Measurements from ENCODE around the gene UBE2G2.
"Not testable (repeated sequence)": the region's sequence is repeated elsewhere in the genome, so short reads cannot be mapped to it uniquely, and the experiment has no call there.

Gene UBE2G2

GRCh38 chr21:44836349-44836665, 34.7 kb upstream of the UBE2G2 start:
- H3K9ac ChIP-seq (ENCODE audit: low read depth in 1 of 2, low read length in 2 of 2), result no peak overlapping the region
- H3K27me3 ChIP-seq (ENCODE audit: control insufficient read depth in 1 of 2, insufficient read depth in 2 of 2, low read length in 2 of 2), result peaks cover 3 to 4% of the 10 kb centered on the region in 2 donors

GRCh38 chr21:44835647-44835973, 34.0 kb upstream of the UBE2G2 start:
- Histone ChIP-seq H3K9ac (ENCODE audit: low read depth in 1 of 2, low read length in 2 of 2) (no peak overlapping the region), H3K27me3 (ENCODE audit: control insufficient read depth in 1 of 2, insufficient read depth in 2 of 2, low read length in 2 of 2) (peaks cover 0 to 3% of the 10 kb centered on the region in 2 donors), H3K4me1 (ENCODE audit: control insufficient read depth in 1 of 2, insufficient read depth in 2 of 2, low read length in 2 of 2) (peaks cover 6 to 11% of the 10 kb centered on the region in 2 donors), H3K4me3 (ENCODE audit: low read depth in 1 of 2, low read length in 2 of 2) (no peak overlapping the region), H3K9me3 (ENCODE audit: control insufficient read depth in 1 of 2, low read length in 2 of 2) (no peaks in the 10 kb centered on the region), H3K27ac (ENCODE audit: low read depth, low read length) (no peak overlapping the region), H3K36me3 (ENCODE audit: control insufficient read depth in 1 of 2, insufficient read depth in 2 of 2, low read length in 2 of 2) (no peaks in the 10 kb centered on the region)

More at GRCh38 chr21:44836349-44836665, 34.7 kb upstream of the UBE2G2 start:
- H3K4me3 ChIP-seq (ENCODE audit: low read depth in 1 of 2, low read length in 2 of 2), result no peak overlapping the region
- peaks cover 6 to 11% of the 10 kb centered on the region in 2 donors for H3K4me1 ChIP-seq (ENCODE audit: control insufficient read depth in 1 of 2, insufficient read depth in 2 of 2, low read length in 2 of 2)
- H3K27ac ChIP-seq (ENCODE audit: low read depth, low read length), result no peak overlapping the region
- H3K36me3 ChIP-seq (ENCODE audit: control insufficient read depth in 1 of 2, insufficient read depth in 2 of 2, low read length in 2 of 2), result no peaks in the 10 kb centered on the region
- H3K9me3 ChIP-seq (ENCODE audit: control insufficient read depth in 1 of 2, low read length in 2 of 2), result no peaks in the 10 kb centered on the region

GRCh38 chr21:44834951-44835646, 33.5 kb upstream of the UBE2G2 start:
- Histone ChIP-seq H3K4me1 (ENCODE audit: control insufficient read depth in 1 of 2, insufficient read depth in 2 of 2, low read length in 2 of 2) (peaks cover 6 to 11% of the 10 kb centered on the region in 2 donors), H3K9me3 (ENCODE audit: control insufficient read depth in 1 of 2, low read length in 2 of 2) (no peaks in the 10 kb centered on the region), H3K9ac (ENCODE audit: low read depth in 1 of 2, low read length in 2 of 2) (no peak overlapping the region), H3K27me3 (ENCODE audit: control insufficient read depth in 1 of 2, insufficient read depth in 2 of 2, low read length in 2 of 2) (peaks cover 0 to 3% of the 10 kb centered on the region in 2 donors), H3K4me3 (ENCODE audit: low read depth in 1 of 2, low read length in 2 of 2) (no peak overlapping the region), H3K27ac (ENCODE audit: low read depth, low read length) (no peak overlapping the region), H3K36me3 (ENCODE audit: control insufficient read depth in 1 of 2, insufficient read depth in 2 of 2, low read length in 2 of 2) (no peaks in the 10 kb centered on the region)

GRCh38 chr21:44834231-44834950, 32.8 kb upstream of the UBE2G2 start:
- Histone ChIP-seq H3K9ac (ENCODE audit: low read depth in 1 of 2, low read length in 2 of 2) (no peak overlapping the region), H3K4me3 (ENCODE audit: low read depth in 1 of 2, low read length in 2 of 2) (no peak overlapping the region), H3K27ac (ENCODE audit: low read depth, low read length) (no peak overlapping the region), H3K27me3 (ENCODE audit: control insufficient read depth in 1 of 2, insufficient read depth in 2 of 2, low read length in 2 of 2) (peaks cover 0 to 3% of the 10 kb centered on the region in 2 donors), H3K9me3 (ENCODE audit: control insufficient read depth in 1 of 2, low read length in 2 of 2) (no peaks in the 10 kb centered on the region), H3K36me3 (ENCODE audit: control insufficient read depth in 1 of 2, insufficient read depth in 2 of 2, low read length in 2 of 2) (no peaks in the 10 kb centered on the region), H3K4me1 (ENCODE audit: control insufficient read depth in 1 of 2, insufficient read depth in 2 of 2, low read length in 2 of 2) (peaks cover 6 to 11% of the 10 kb centered on the region in 2 donors)

- Histone ChIP-seq H3K4me1 (ENCODE audit: control insufficient read depth in 1 of 2, insufficient read depth in 2 of 2, low read length in 2 of 2) (peaks cover 6 to 11% of the 10 kb centered on the region in 2 donors), H3K4me3 (ENCODE audit: low read depth in 1 of 2, low read length in 2 of 2) (no peak overlapping the region), H3K9me3 (ENCODE audit: control insufficient read depth in 1 of 2, low read length in 2 of 2) (peaks cover 0 to 2% of the 10 kb centered on the region in 2 donors), H3K27me3 (ENCODE audit: control insufficient read depth in 1 of 2, insufficient read depth in 2 of 2, low read length in 2 of 2) (peaks cover 0 to 3% of the 10 kb centered on the region in 2 donors), H3K9ac (ENCODE audit: low read depth in 1 of 2, low read length in 2 of 2) (no peak overlapping the region), H3K36me3 (ENCODE audit: control insufficient read depth in 1 of 2, insufficient read depth in 2 of 2, low read length in 2 of 2) (no peaks in the 10 kb centered on the region), H3K27ac (ENCODE audit: low read depth, low read length) (no peak overlapping the region)
Observed at GRCh38 chr21:44833663-44834062, 32.0 kb upstream of the UBE2G2 start.

- not testable (repeated sequence) for H3K27me3 ChIP-seq (ENCODE audit: control insufficient read depth in 1 of 2, insufficient read depth in 2 of 2, low read length in 2 of 2)
Observed at GRCh38 chr21:44832516-44833255, 31.1 kb upstream of the UBE2G2 start.

GRCh38 chr21:44831227-44831860, 29.7 kb upstream of the UBE2G2 start:
- Histone ChIP-seq H3K27me3 (ENCODE audit: control insufficient read depth in 1 of 2, insufficient read depth in 2 of 2, low read length in 2 of 2) (no peaks in the 10 kb centered on the region), H3K36me3 (ENCODE audit: control insufficient read depth in 1 of 2, insufficient read depth in 2 of 2, low read length in 2 of 2) (no peaks in the 10 kb centered on the region), H3K4me1 (ENCODE audit: control insufficient read depth in 1 of 2, insufficient read depth in 2 of 2, low read length in 2 of 2) (peaks cover under 1 to 6% of the 10 kb centered on the region in 2 donors), H3K9ac (ENCODE audit: low read depth in 1 of 2, low read length in 2 of 2) (no peak overlapping the region), H3K9me3 (ENCODE audit: control insufficient read depth in 1 of 2, low read length in 2 of 2) (peaks cover 8 to 9% of the 10 kb centered on the region in 2 donors), H3K4me3 (ENCODE audit: low read depth in 1 of 2, low read length in 2 of 2) (no peak overlapping the region), H3K27ac (ENCODE audit: low read depth, low read length) (no peak overlapping the region)

More at GRCh38 chr21:44832516-44833255, 31.1 kb upstream of the UBE2G2 start:
- not testable (repeated sequence) for H3K27ac ChIP-seq (ENCODE audit: low read depth, low read length); H3K9me3 ChIP-seq (ENCODE audit: control insufficient read depth in 1 of 2, low read length in 2 of 2); H3K36me3 ChIP-seq (ENCODE audit: control insufficient read depth in 1 of 2, insufficient read depth in 2 of 2, low read length in 2 of 2); H3K9ac ChIP-seq (ENCODE audit: low read depth in 1 of 2, low read length in 2 of 2); H3K4me3 ChIP-seq (ENCODE audit: low read depth in 1 of 2, low read length in 2 of 2)
- H3K4me1 ChIP-seq (ENCODE audit: control insufficient read depth in 1 of 2, insufficient read depth in 2 of 2, low read length in 2 of 2), result peaks cover 6 to 11% of the 10 kb centered on the region in 2 donors

GRCh38 chr21:44829507-44830092, 28.0 kb upstream of the UBE2G2 start:
- Histone ChIP-seq H3K9me3 (ENCODE audit: control insufficient read depth in 1 of 2, low read length in 2 of 2) (peaks cover 8 to 9% of the 10 kb centered on the region in 2 donors), H3K4me3 (ENCODE audit: low read depth in 1 of 2, low read length in 2 of 2) (no peak overlapping the region), H3K9ac (ENCODE audit: low read depth in 1 of 2, low read length in 2 of 2) (no peak overlapping the region), H3K27me3 (ENCODE audit: control insufficient read depth in 1 of 2, insufficient read depth in 2 of 2, low read length in 2 of 2) (no peaks in the 10 kb centered on the region), H3K4me1 (ENCODE audit: control insufficient read depth in 1 of 2, insufficient read depth in 2 of 2, low read length in 2 of 2) (no peaks in the 10 kb centered on the region), H3K27ac (ENCODE audit: low read depth, low read length) (no peak overlapping the region), H3K36me3 (ENCODE audit: control insufficient read depth in 1 of 2, insufficient read depth in 2 of 2, low read length in 2 of 2) (no peaks in the 10 kb centered on the region)

- H3K27me3 ChIP-seq (ENCODE audit: control insufficient read depth in 1 of 2, insufficient read depth in 2 of 2, low read length in 2 of 2), result no peaks in the 10 kb centered on the region
- no peak overlapping the region for H3K4me3 ChIP-seq (ENCODE audit: low read depth in 1 of 2, low read length in 2 of 2)
- no peak overlapping the region for H3K27ac ChIP-seq (ENCODE audit: low read depth, low read length)
- H3K4me1 ChIP-seq (ENCODE audit: control insufficient read depth in 1 of 2, insufficient read depth in 2 of 2, low read length in 2 of 2), result no peaks in the 10 kb centered on the region
- no peak overlapping the region for H3K9ac ChIP-seq (ENCODE audit: low read depth in 1 of 2, low read length in 2 of 2)
- H3K9me3 ChIP-seq (ENCODE audit: control insufficient read depth in 1 of 2, low read length in 2 of 2), result peaks cover 9 to 11% of the 10 kb centered on the region in 2 donors
- no peaks in the 10 kb centered on the region for H3K36me3 ChIP-seq (ENCODE audit: control insufficient read depth in 1 of 2, insufficient read depth in 2 of 2, low read length in 2 of 2)
Observed at GRCh38 chr21:44828362-44829056, 26.9 kb upstream of the UBE2G2 start.
